Stimulated activated naive B cell treated with anti-CD40 and anti-IgM and Interleukin-4, amounts not matched to agents 10 μg/mL and 1 μg/mL and 100 μg/mL, for 72 hours (primary cell): ENCODE measurements around the gene BPIFB1.

Source experiments
- ATAC-seq, 2 donors: fragments of 150-1000 bp; cut with Tn5 transposase; replicated peaks; 2 replicates each; pipeline ENCODE4 v1.10.0; 2021; ENCODE audit warnings: moderate library complexity in 1 of 2
- DNase-seq: peaks from one replicate; pipeline ENCODE4 v3.0.0; 2021
- H3K27ac Mint-ChIP-seq: one replicate; pipeline ENCODE4 v1.8.0; 2022; ENCODE audit warnings: mild to moderate bottlenecking, mixed read lengths
- H3K27me3 Mint-ChIP-seq, 2 donors: one replicate each; pipeline ENCODE4 v1.8.0; 2022; ENCODE audit warnings: mixed read lengths in 2 of 2
- H3K36me3 Mint-ChIP-seq, 2 donors: one replicate each; pipeline ENCODE4 v1.8.0; 2022; ENCODE audit warnings: mixed read lengths in 2 of 2, mild to moderate bottlenecking in 1 of 2
- H3K4me1 Mint-ChIP-seq, 2 donors: one replicate each; pipeline ENCODE4 v1.8.0; 2022; ENCODE audit warnings: mixed read lengths in 2 of 2, mild to moderate bottlenecking in 1 of 2
- H3K4me3 Mint-ChIP-seq, 2 donors: one replicate each; pipeline ENCODE4 v1.8.0; 2022; ENCODE audit warnings: mild to moderate bottlenecking in 2 of 2, mixed read lengths in 2 of 2, moderate library complexity in 1 of 2
- H3K9me3 Mint-ChIP-seq, 2 donors: one replicate each; pipeline ENCODE4 v1.8.0; 2022; ENCODE audit warnings: mixed read lengths in 2 of 2, mild to moderate bottlenecking in 1 of 2

Gene BPIFB1

DNA sequence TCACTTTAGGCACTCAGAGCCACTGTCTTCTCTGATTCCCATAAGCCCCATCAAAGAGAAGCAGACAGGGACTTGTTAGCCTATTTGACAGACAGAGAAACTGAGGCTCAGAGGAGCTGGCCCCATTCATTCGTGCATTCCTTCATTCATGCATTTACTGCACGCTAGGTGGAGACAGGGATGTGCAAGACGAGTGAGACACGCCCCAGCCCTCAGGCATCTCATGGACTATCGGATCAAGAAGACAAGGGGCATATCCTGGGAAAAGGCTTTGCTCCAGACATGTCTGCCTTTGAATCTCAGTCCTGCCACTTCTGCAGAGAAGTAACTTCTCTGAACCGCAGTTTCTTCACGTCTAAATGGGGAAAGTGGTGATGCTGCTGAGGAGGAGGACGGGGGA is 54.1 kb downstream of the BPIFB1 start:
- ATAC-seq: no peak
- peaks cover 12 to 16% of the 10 kb centered on the region in 2 donors for H3K4me1 Mint-ChIP-seq
- H3K36me3 Mint-ChIP-seq: no peaks in the 10 kb centered on the region
- H3K4me3 Mint-ChIP-seq: peak overlapping the region in 1 of 2 donors; percentile 7
- H3K27me3 Mint-ChIP-seq: peaks cover 20 to 33% of the 10 kb centered on the region in 2 donors
- no peak overlapping the region for H3K27ac Mint-ChIP-seq
- no peak for DNase-seq
- H3K9me3 Mint-ChIP-seq: peaks cover 0 to 5% of the 10 kb centered on the region in 2 donors

DNA sequence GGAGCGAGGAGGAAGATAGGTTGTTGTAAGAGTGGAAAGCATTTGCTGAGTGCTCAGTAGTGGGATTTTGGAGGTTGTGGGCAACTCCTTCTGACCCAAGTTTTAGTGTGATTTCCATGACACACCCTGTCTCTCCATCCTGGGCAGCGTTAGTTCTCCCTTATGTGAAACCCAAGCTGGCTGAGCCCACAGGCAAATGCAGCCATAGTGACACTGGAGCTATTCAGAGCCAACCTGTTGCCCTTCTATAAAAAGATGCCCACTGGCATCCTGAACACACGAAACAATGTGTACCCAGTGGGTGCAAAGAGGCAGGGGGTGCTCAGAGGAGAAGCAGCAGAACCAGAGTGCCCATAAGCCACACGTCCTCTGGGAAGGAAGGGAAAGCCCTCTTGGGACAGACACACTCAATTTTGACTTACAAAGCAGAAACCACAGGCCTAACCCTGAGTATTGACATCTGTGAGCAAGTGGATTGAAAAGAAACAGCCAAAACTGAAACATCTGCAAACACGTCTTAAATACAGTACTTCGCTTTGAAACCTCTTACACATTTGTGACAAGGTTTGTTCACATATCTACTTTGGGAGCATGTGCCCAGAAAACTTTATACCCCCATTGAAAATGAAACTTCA is 54.6 kb downstream of the BPIFB1 start:
- DNase-seq (no peak), ATAC-seq (peak; percentile 70 to 85)
- peak overlapping the region; percentile 51 for H3K27ac Mint-ChIP-seq
- H3K4me3 Mint-ChIP-seq: no peak overlapping the region
- H3K36me3 Mint-ChIP-seq: no peaks in the 10 kb centered on the region
- H3K27me3 Mint-ChIP-seq: peaks cover 20 to 27% of the 10 kb centered on the region in 2 donors
- H3K9me3 Mint-ChIP-seq: peaks cover 0 to 5% of the 10 kb centered on the region in 2 donors
- peaks cover 12 to 16% of the 10 kb centered on the region in 2 donors for H3K4me1 Mint-ChIP-seq

DNA sequence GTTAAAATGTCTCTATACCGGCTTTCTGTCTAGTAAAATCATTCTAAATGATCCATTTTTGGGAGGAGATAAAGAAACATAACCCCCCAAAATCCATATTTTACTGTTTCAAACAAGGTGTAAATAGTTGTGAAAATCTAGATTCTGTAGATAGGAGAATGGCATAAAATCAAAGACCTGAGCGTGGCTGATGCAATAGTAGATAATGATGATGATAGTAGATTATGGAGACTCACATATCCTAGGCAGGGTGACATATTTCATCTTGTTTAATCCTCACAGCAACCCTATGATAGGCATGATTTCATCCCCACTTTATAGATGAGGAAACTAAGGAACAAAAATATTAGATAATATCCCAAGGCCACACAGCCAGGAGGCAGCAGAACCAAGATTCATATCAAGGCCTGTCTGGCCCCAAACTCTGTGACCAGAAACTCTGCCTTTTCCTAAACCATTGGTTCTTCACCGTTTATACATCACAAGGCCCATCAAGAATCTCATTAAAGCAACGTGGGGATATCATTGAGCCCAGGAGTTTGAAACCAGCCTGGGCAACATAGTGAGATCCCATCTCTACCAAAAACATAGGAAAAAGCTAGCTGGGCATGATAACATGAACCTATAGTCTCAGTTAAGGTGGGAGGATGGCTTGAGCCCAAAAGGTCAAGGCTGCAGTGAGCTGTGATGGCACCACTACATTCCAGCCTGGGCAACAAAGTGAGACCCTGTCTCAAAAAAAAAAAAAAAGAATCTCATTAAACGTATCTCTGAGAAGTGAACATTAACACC is 55.6 kb downstream of the BPIFB1 start:
- H3K27ac Mint-ChIP-seq: no peak overlapping the region
- H3K9me3 Mint-ChIP-seq: peaks cover 0 to 5% of the 10 kb centered on the region in 2 donors
- no peak overlapping the region for H3K4me3 Mint-ChIP-seq
- no peaks in the 10 kb centered on the region for H3K36me3 Mint-ChIP-seq
- peaks cover 16 to 20% of the 10 kb centered on the region in 2 donors for H3K4me1 Mint-ChIP-seq
- DNase-seq (no peak), ATAC-seq (no peak)
- H3K27me3 Mint-ChIP-seq: peaks cover 20 to 22% of the 10 kb centered on the region in 2 donors

DNA sequence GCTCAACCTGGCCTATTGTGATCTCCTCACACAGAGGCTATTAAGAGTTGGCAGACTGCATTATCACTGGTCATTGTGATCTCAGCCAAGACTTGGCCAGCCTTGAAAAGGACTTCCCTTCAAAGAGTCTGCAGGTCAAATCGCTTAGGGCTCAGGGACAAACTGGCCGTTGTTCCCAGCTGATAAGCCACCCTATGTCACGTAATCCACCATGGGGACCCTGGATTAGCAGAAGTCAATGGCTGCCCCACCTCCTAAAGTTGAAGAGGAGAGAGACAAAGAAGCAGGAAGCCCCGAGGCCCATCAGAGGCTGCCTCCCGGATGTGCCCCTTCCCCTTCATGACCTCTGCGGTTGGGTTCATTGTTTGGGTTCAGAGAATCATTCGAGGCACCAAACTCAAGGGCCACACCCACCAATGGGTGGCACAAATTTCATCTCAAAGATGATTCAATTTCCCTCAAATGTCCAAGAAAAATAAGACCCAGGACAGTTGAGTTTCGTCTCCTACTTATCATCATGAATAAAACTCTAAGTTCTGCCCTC is 56.6 kb downstream of the BPIFB1 start:
- Mint-ChIP-seq H3K4me1 (peaks cover 18 to 29% of the 10 kb centered on the region in 2 donors), H3K9me3 (no peaks in the 10 kb centered on the region), H3K27ac (no peak overlapping the region), H3K4me3 (no peak overlapping the region), H3K36me3 (no peaks in the 10 kb centered on the region), H3K27me3 (peaks cover 13% of the 10 kb centered on the region in 2 donors)
- DNase-seq (no peak), ATAC-seq (no peak)

DNA sequence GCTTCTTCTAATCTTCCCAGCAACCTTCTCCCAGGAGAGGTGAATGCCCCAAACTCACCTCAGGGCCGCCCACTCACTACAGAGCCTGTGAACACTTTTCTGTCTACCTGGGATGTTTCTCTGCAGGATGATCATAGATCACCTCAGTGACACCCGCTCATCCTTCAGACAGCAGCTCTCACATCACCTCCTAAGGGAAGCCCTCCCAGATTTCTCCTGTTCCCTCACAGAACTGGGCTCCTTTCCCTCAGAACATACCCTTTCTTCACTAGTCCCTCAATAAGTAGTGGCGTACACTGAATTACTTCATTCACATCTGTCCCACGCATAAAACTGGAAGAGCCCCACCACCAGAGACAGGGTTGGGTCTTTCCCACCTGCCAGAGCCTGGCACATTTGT is 60.5 kb downstream of the BPIFB1 start:
- ATAC-seq (no peak), DNase-seq (no peak)
- H3K36me3 Mint-ChIP-seq: peaks cover 5 to 15% of the 10 kb centered on the region in 2 donors
- H3K27ac Mint-ChIP-seq: no peak overlapping the region
- no peaks in the 10 kb centered on the region for H3K27me3 Mint-ChIP-seq
- no peaks in the 10 kb centered on the region for H3K9me3 Mint-ChIP-seq
- H3K4me1 Mint-ChIP-seq: peaks cover 6 to 21% of the 10 kb centered on the region in 2 donors
- no peak overlapping the region for H3K4me3 Mint-ChIP-seq

DNA sequence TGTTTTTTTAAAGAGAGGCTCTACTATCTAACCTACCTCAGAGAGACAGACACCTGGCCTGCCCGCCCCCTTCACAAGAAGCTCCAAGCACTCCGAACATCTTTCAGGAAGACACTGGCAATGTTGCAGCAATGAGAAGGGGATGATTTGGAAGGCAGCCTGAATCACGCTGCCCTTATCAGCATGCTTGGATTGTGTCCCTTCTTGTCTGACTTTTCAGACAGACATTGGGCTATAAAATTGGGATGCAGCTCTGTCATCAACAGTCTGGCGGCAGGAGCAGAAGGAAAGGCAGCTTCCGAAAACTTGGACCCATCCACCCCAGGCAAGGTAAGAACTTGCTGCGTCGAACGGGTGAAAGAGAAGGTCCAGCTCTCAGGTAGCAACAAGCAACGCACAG is 62.3 kb downstream of the BPIFB1 start:
- H3K27ac Mint-ChIP-seq: no peak overlapping the region
- peaks cover 15 to 28% of the 10 kb centered on the region in 2 donors for H3K36me3 Mint-ChIP-seq
- H3K9me3 Mint-ChIP-seq: no peaks in the 10 kb centered on the region
- H3K27me3 Mint-ChIP-seq: no peaks in the 10 kb centered on the region
- H3K4me3 Mint-ChIP-seq: no peak overlapping the region
- ATAC-seq (no peak), DNase-seq (no peak)
- H3K4me1 Mint-ChIP-seq: peaks cover 6 to 21% of the 10 kb centered on the region in 2 donors

DNA sequence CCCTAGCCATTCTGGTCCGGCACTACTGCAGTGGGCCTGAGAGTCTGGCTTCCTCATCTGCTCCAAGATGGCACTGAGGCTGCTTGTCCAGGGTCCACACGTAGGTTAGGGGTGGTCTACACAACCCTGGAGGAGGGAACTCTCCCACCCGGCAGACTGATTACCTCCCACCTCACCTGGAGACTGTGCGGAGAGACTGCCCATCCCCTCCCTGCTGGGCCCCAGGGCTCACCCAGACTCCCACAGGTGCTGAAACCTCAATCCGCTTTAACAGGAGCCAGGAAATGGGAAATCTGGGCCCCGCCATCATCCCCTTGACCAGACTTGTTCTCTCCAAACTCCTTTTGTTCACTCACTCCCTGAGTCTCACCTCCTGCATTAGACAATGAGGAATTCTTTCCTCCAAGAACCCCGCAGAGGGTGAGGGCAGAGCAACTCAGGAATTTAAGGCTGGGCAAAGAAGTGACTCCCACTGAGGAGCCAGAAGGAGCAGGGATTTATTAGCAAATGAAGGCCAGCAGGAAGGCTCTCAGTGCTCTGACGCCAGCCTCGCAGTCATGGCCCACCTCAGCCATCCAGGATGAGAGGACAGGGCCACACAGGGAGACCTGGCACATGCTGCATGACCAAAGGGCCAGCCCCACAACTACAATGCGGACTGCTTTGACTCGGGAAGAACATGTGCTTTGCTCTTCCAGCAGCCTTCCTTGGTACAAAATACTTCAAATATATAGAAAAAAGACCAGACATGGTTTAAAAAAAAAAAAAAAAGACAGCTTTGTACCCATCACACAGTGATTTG is 65.3 kb downstream of the BPIFB1 start:
- H3K4me3 Mint-ChIP-seq: no peak overlapping the region
- no peak for ATAC-seq

DNA sequence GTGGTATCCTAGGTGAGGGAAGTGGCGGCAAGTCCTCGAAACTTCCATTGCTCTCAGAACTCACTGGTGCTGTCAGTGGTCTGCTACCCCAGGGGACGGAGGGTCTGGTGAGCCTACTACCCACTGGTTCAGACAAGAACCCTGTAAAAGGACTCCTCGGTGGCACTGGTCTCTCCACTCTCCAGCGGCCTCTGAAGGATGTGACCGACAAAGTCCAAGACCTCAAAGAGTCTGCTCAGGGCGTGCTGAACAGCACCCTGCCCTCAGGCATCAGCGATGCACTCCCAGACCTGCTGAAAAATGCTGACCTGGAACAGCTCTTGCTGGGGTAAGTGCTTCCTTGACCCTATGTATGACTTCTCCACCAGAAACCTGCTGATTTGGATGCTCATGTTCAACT is 66.5 kb downstream of the BPIFB1 start:
- ATAC-seq (no peak), DNase-seq (no peak)
- peaks cover 28 to 51% of the 10 kb centered on the region in 2 donors for H3K36me3 Mint-ChIP-seq
- peaks cover 0 to 9% of the 10 kb centered on the region in 2 donors for H3K4me1 Mint-ChIP-seq
- H3K9me3 Mint-ChIP-seq: no peaks in the 10 kb centered on the region
- H3K27ac Mint-ChIP-seq: no peak overlapping the region
- no peak overlapping the region for H3K4me3 Mint-ChIP-seq
- H3K27me3 Mint-ChIP-seq: no peaks in the 10 kb centered on the region

More for the DNA sequence above, 65.3 kb downstream of the BPIFB1 start:
- Mint-ChIP-seq H3K27me3 (no peaks in the 10 kb centered on the region), H3K9me3 (no peaks in the 10 kb centered on the region), H3K4me1 (peaks cover 6 to 20% of the 10 kb centered on the region in 2 donors), H3K27ac (no peak overlapping the region), H3K36me3 (peaks cover 28 to 46% of the 10 kb centered on the region in 2 donors)
- no peak for DNase-seq

DNA sequence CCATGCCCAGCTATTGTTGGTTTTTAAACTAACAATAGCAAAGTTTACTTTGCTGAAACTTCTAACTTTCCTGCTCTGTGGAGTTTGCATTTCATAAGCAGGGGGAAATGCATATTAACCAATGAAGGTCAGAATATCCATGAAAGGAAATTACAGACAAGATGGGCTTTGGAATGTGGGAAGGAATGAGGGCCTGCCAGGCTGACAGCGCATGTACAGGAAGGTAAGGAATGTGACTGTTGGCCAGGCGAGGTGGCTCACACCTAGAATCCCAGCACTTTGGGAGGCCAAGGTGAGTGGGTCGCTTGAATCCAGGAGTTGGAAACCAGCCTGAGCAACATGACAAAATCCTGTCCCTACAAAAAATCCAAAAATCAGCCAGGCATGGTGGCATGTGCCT is 68.7 kb downstream of the BPIFB1 start:
- H3K27ac Mint-ChIP-seq: no peak overlapping the region
- H3K36me3 Mint-ChIP-seq: peaks cover 30 to 58% of the 10 kb centered on the region in 2 donors
- H3K27me3 Mint-ChIP-seq: no peaks in the 10 kb centered on the region
- ATAC-seq: no peak
- no peak for DNase-seq
- no peak overlapping the region for H3K4me3 Mint-ChIP-seq
- H3K9me3 Mint-ChIP-seq: no peaks in the 10 kb centered on the region
- H3K4me1 Mint-ChIP-seq: no peaks in the 10 kb centered on the region

DNA sequence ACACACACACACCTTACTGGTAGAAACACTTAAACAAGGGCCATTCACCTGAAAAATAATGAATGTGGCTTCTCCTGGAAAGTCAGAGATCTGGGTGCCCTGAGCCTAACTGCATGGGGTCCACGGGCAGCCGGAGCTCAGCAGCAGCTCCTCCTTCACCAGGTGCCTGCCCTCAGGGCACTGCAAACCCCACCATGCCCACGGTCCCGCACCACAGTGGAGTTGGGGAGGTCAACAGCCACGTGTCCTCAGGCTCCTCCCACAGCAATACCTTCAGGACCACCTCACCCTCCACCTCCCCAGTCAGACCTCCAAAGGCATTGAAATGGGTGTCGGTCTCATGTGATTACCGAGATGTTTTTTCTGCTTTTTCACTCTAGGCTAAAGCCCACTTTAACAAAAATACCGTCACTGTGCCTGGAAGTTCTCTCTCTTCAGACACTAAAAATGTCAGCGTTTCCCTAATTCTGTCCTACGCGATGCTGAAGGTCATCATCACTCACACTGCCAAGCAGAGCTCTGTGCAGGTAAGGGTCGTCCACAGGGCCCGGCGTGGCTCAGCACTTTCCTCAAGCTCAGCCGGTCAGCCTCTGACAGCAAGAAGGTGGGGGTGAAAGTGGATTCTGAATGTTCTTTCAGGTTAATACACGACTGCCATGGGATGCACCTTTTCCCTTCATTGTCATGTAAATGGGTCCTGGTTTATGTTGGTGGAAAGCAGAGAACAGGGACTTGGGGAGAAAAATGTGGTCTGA is 69.4 kb downstream of the BPIFB1 start:
- DNase-seq: no peak
- peaks cover 28 to 57% of the 10 kb centered on the region in 2 donors for H3K36me3 Mint-ChIP-seq
- no peak overlapping the region for H3K4me3 Mint-ChIP-seq
- no peaks in the 10 kb centered on the region for H3K27me3 Mint-ChIP-seq
- ATAC-seq: no peak
- peak overlapping the region; percentile 47 for H3K27ac Mint-ChIP-seq
- H3K4me1 Mint-ChIP-seq: no peaks in the 10 kb centered on the region
- no peaks in the 10 kb centered on the region for H3K9me3 Mint-ChIP-seq

DNA sequence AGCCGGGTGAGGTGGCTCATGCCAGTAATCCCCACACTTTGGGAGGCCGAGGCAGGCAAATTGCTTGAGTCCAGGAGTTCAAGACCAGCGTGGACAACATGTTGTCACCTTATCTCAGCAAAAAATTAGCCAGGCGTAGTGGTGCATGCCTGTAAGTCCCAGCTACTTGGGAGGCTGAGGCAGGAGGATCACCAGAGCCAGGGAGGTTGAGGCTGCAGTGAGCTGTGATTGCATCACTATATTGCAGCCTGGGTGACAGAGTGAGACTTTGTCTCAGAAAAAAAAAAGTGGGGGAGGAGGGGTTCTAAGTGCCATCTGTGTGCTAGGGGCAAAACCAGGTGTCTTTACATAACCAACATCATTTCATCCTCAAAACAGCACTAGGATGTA is 70.0 kb downstream of the BPIFB1 start:
- H3K36me3 Mint-ChIP-seq: peaks cover 25 to 51% of the 10 kb centered on the region in 2 donors
- no peaks in the 10 kb centered on the region for H3K27me3 Mint-ChIP-seq
- no peaks in the 10 kb centered on the region for H3K4me1 Mint-ChIP-seq
- ATAC-seq (no peak), DNase-seq (no peak)
- H3K9me3 Mint-ChIP-seq: no peaks in the 10 kb centered on the region
- no peak overlapping the region for H3K27ac Mint-ChIP-seq
- H3K4me3 Mint-ChIP-seq: no peak overlapping the region
